Loucy (cell line): Measurements from ENCODE around the gene CNOT4.

Experiments used
- H2AFZ ChIP-seq: fragments of 200-600 bp; sonication (generic); 2 replicates; pipeline ENCODE4 v1.6.0; 2016; ENCODE audit warnings: antibody characterized with exemption, mild to moderate bottlenecking, low read length, moderate library complexity
- H3F3A ChIP-seq: fragments of 200-600 bp; 2 replicates; pipeline ENCODE4 v1.6.0; 2016; ENCODE audit warnings: antibody characterized with exemption, low read depth, mild to moderate bottlenecking
- H3K27me3 ChIP-seq: fragments of 200-600 bp; sonication (generic); 2 replicates; pipeline ENCODE4 v1.6.1; 2014; ENCODE audit warnings: low read length, mild to moderate bottlenecking; ENCODE audit not compliant: insufficient read depth, poor library complexity, severe bottlenecking
- H3K36me3 ChIP-seq: fragments of 200-600 bp; sonication (generic); 2 replicates; pipeline ENCODE4 v1.6.1; 2016; ENCODE audit warnings: low read length; ENCODE audit not compliant: insufficient read depth
- H3K4me1 ChIP-seq: fragments of 200-600 bp; sonication (generic); 2 replicates; pipeline ENCODE4 v1.5.1; 2014; ENCODE audit warnings: low read length, mild to moderate bottlenecking; ENCODE audit not compliant: insufficient read depth, poor library complexity, severe bottlenecking
- H3K4me2 ChIP-seq: fragments of 200-600 bp; sonication (generic); 2 replicates; pipeline ENCODE4 v1.6.0; 2014; ENCODE audit warnings: antibody characterized with exemption, low read length, low read depth, mild to moderate bottlenecking; ENCODE audit not compliant: poor library complexity, severe bottlenecking
- H3K4me3 ChIP-seq: fragments of 200-600 bp; sonication (generic); 2 replicates; pipeline ENCODE4 v1.5.1; 2014; ENCODE audit warnings: low read length, mild to moderate bottlenecking, mixed read lengths; ENCODE audit not compliant: poor library complexity, severe bottlenecking
- H3K79me2 ChIP-seq: fragments of 200-600 bp; sonication (generic); 2 replicates; pipeline ENCODE4 v1.6.1; 2014; ENCODE audit warnings: low read length; ENCODE audit not compliant: insufficient read depth
- H3K9ac ChIP-seq: fragments of 200-600 bp; sonication (generic); 2 replicates; pipeline ENCODE4 v1.6.0; 2014; ENCODE audit warnings: mild to moderate bottlenecking, low read depth, low read length, moderate library complexity; ENCODE audit not compliant: poor library complexity, severe bottlenecking
- H3K9me2 ChIP-seq: fragments of 200-600 bp; sonication (generic); replicated peaks from 2 replicates; pipeline ENCODE4 v1.6.1; 2016; ENCODE audit warnings: low read depth, low read length, mixed read lengths
- H3K9me3 ChIP-seq: fragments of 200-600 bp; sonication (generic); 2 replicates; pipeline ENCODE4 v1.6.1; 2014; ENCODE audit warnings: mild to moderate bottlenecking, antibody characterized with exemption, low read length, low read depth; ENCODE audit not compliant: insufficient read depth
- H4K20me1 ChIP-seq: fragments of 200-600 bp; sonication (generic); 2 replicates; pipeline ENCODE4 v1.6.0; 2014; ENCODE audit warnings: antibody characterized with exemption, low read length, mild to moderate bottlenecking; ENCODE audit not compliant: insufficient read depth, poor library complexity, severe bottlenecking
- CTCF ChIP-seq: fragments of 200-600 bp; sonication (generic); conservative IDR thresholded peaks from 2 replicates; pipeline ENCODE4 v1.5.1; 2014; ENCODE audit warnings: mild to moderate bottlenecking, antibody characterized with exemption, low read length
- EZH2phosphoT487 ChIP-seq: fragments of 200-600 bp; IDR thresholded peaks from 2 replicates; pipeline ENCODE4 v1.6.1; 2018; ENCODE audit warnings: antibody characterized with exemption, mild to moderate bottlenecking, moderate library complexity, borderline replicate concordance

Gene CNOT4

GRCh38 chr7:135416431-135416830 is 93.5 kb downstream of the CNOT4 start:
- no peak overlapping the region for H3K4me2 ChIP-seq
- H3K36me3 ChIP-seq, result peaks cover 48% of the 10 kb centered on the region; the same call in 1 of the 2 replicates
- H3K4me1 ChIP-seq, result no peaks in the 10 kb centered on the region
- no peak overlapping the region for H2AFZ ChIP-seq
- no peaks in the 10 kb centered on the region for H3K27me3 ChIP-seq
- H4K20me1 ChIP-seq, result no peaks in the 10 kb centered on the region
- TF ChIP-seq CTCF (no peak), EZH2phosphoT487 (no peak)
- H3K9me3 ChIP-seq, result no peaks in the 10 kb centered on the region
- H3K4me3 ChIP-seq, result no peak overlapping the region
- no peaks in the 10 kb centered on the region for H3F3A ChIP-seq
- no peaks in the 10 kb centered on the region for H3K9me2 ChIP-seq
- no peak overlapping the region for H3K9ac ChIP-seq
- no peaks in the 10 kb centered on the region; the same call in 1 of the 2 replicates for H3K79me2 ChIP-seq

GRCh38 chr7:135414850-135415439 is 95.0 kb downstream of the CNOT4 start:
- Histone ChIP-seq H3K27me3 (no peaks in the 10 kb centered on the region), H3K9me3 (no peaks in the 10 kb centered on the region), H3F3A (no peaks in the 10 kb centered on the region), H3K4me3 (no peak overlapping the region), H3K36me3 (peaks cover 53% of the 10 kb centered on the region; the same call in 1 of the 2 replicates), H4K20me1 (no peaks in the 10 kb centered on the region), H3K4me1 (no peaks in the 10 kb centered on the region), H3K79me2 (no peaks in the 10 kb centered on the region; the same call in 1 of the 2 replicates), H3K9me2 (no peaks in the 10 kb centered on the region), H3K4me2 (no peak overlapping the region), H3K9ac (no peak overlapping the region), H2AFZ (no peak overlapping the region)
- TF ChIP-seq CTCF (peak; percentile 88), EZH2phosphoT487 (no peak)

GRCh38 chr7:135414208-135414607 is 95.7 kb downstream of the CNOT4 start:
- Histone ChIP-seq H3K9me3 (no peaks in the 10 kb centered on the region), H4K20me1 (no peaks in the 10 kb centered on the region), H3K4me2 (no peak overlapping the region), H3K27me3 (no peaks in the 10 kb centered on the region), H2AFZ (no peak overlapping the region), H3K4me3 (no peak overlapping the region), H3F3A (no peaks in the 10 kb centered on the region), H3K9ac (no peak overlapping the region), H3K9me2 (no peaks in the 10 kb centered on the region), H3K79me2 (no peaks in the 10 kb centered on the region; the same call in 1 of the 2 replicates), H3K4me1 (no peaks in the 10 kb centered on the region), H3K36me3 (peaks cover 49% of the 10 kb centered on the region; the same call in 1 of the 2 replicates)
- TF ChIP-seq CTCF, result no peak
- no peak for TF ChIP-seq EZH2phosphoT487
